Lung (tissue), 12 donors: ENCODE results near the gene ATP6V0D1. TPM values are rescaled to one million over a fixed set of nuclear protein-coding genes. Genes with fewer than 3 reads are reported as not detected.

ENCODE experiments used
- ATAC-seq: fragments of 200-7000 bp; cut with Tn5 transposase; one replicate; pipeline ENCODE4 v1.9.1; 2020; ENCODE audit warnings: moderate number of reproducible peaks; ENCODE audit not compliant: insufficient read depth, low FRiP score
- DNase-seq, 3 donors: peaks; one replicate each; pipeline ENCODE4 v3.0.0-alpha.2; 2013 to 2017
- H3K27ac ChIP-seq, 2 donors: one replicate each; pipeline ENCODE4 v1.5.1; 2013; ENCODE audit warnings: mild to moderate bottlenecking in 2 of 2, moderate library complexity in 2 of 2, control low read depth in 1 of 2, inconsistent platforms in 1 of 2, low read depth in 1 of 2, low read length in 1 of 2
- H3K27me3 ChIP-seq, 3 donors: one replicate each; pipeline ENCODE4 v1.5.1; 2013; ENCODE audit warnings: low read length in 2 of 3; ENCODE audit not compliant: control insufficient read depth in 3 of 3, insufficient read depth in 3 of 3
- H3K36me3 ChIP-seq, 4 donors: one replicate each; pipeline ENCODE4 v1.5.1; 2013; ENCODE audit warnings: low read length in 4 of 4, mild to moderate bottlenecking in 1 of 4, moderate library complexity in 1 of 4; ENCODE audit not compliant: control insufficient read depth in 4 of 4, insufficient read depth in 4 of 4
- H3K4me1 ChIP-seq, 5 donors: one replicate each; pipeline ENCODE4 v1.5.1; 2013; ENCODE audit warnings: low read length in 5 of 5, mild to moderate bottlenecking in 2 of 5, moderate library complexity in 1 of 5; ENCODE audit not compliant: control insufficient read depth in 5 of 5, insufficient read depth in 5 of 5
- H3K4me3 ChIP-seq: one replicate; pipeline ENCODE4 v1.5.1; 2013; ENCODE audit warnings: mild to moderate bottlenecking, control low read depth, moderate library complexity
- H3K9ac ChIP-seq, 2 donors: one replicate each; pipeline ENCODE4 v1.5.1; 2013; ENCODE audit warnings: low read length in 2 of 2, control low read depth in 1 of 2; ENCODE audit not compliant: insufficient read depth in 1 of 2
- H3K9me3 ChIP-seq, 4 donors: one replicate each; pipeline ENCODE4 v1.5.1; 2013; ENCODE audit warnings: low read length in 3 of 4, mild to moderate bottlenecking in 1 of 4, moderate library complexity in 1 of 4; ENCODE audit not compliant: control insufficient read depth in 4 of 4, insufficient read depth in 3 of 4
- WGBS, 2 donors: extraction: QIAGEN DNeasy Blood & Tissue Kit; methylation state at CpG; one replicate each; pipeline ENCODE4 v1.1.7; 2013; 5-methylcytosine and 5-hydroxymethylcytosine counted together
- polyA plus RNA-seq, 2 donors: library from polyadenylated mRNA; stranded (reverse); fragments of 200-250 nt; gene quantifications; one replicate each; pipeline ENCODE4 v1.2.1, GENCODE V29; 2013
- total RNA-seq, 2 donors: library from RNA; depleted of rRNA in 1 of 2; stranded (reverse); fragments of >200 nt in 1 of 2; gene quantifications; one replicate each; pipeline ENCODE4 v1.2.1, GENCODE V29; 2014 to 2021
- TF ChIP-seq, protein P1 (sequence below): IDR thresholded peaks from 2 replicates; pipeline ENCODE4 v1.5.1; 2012; ENCODE audit warnings: mild to moderate bottlenecking; ENCODE audit errors: control extremely low read depth, extremely low read depth
- donor health status: control.
- donor health status: control.
- donor health status: Bipolar disorder and iron deficiency.
- donor health status: healthy.
- donor health status: DM: yes; HTN: yes; CAD: no.

The ATP6V0D1 gene
- total and polyA plus RNA-seq, 4 donors, result 39.6 to 249 (median 136) TPM

DNA sequence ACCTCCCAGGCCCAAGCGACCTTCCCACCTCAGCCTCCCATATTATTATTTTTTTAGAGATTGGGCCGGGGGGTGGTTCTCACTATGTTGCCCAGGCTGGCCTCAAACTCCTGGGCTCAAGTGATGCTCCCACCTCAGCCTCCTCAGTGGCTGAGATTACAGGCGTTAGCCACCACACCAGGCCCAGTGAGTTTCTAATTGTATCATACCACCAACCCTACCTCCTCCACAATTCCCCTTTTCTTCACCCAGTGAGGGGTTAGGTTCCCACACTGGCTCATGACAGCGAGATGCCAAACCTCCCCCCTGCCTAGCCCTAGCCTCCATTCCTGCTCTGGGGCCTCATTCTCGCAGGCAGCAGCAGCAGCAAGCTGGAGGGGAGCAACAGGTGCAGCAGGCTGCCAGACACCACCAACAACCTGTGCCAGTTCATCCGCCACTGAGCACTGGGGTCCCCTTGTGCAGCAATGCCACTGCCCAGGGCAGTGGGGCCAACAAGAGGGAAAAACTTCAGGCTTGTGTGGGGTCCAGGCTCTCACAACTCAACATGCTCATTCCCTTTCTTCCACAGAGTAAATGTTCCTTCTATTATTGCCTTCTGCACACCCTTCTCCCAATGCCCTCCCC lies 9.1 kb downstream of the ATP6V0D1 start:
- DNase-seq, result no peak
- H3K9ac ChIP-seq, result no peak overlapping the region

DNA sequence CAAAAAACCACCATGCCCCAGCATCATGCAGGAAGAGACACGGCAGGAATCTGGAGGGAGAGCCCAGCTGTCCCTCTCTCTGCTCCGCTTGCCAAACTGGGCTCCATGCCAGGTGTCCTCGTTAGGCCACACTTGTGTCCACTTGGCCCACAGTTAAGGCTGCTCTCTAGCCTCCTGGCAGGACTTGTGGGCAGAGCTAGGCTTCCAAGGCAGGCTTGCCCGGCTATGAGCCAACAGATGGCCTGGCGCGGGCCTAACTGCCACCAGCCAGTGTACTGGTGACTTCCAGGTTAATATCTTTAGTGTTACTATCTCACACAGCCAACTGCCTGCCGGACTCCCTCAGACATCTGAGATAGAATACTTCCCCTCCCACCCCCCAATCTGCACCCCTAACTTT lies 10.6 kb downstream of the ATP6V0D1 start:
- Histone ChIP-seq H3K4me1 (peaks cover 4 to 26% (median 10%) of the 10 kb centered on the region in 5 donors), H3K27me3 (no peaks in the 10 kb centered on the region), H3K27ac (peak overlapping the region in 1 of 2 donors; percentile 6), H3K9ac (no peak overlapping the region), H3K4me3 (no peak overlapping the region), H3K9me3 (no peaks in the 10 kb centered on the region), H3K36me3 (no peaks in the 10 kb centered on the region)
- DNase-seq, result peak; percentile 69 to 74 (median 74)
- 36 to 61% methylated on average over 7 of the region's 7 CpGs for WGBS, 2 donors
- TF ChIP-seq, protein P1, sequence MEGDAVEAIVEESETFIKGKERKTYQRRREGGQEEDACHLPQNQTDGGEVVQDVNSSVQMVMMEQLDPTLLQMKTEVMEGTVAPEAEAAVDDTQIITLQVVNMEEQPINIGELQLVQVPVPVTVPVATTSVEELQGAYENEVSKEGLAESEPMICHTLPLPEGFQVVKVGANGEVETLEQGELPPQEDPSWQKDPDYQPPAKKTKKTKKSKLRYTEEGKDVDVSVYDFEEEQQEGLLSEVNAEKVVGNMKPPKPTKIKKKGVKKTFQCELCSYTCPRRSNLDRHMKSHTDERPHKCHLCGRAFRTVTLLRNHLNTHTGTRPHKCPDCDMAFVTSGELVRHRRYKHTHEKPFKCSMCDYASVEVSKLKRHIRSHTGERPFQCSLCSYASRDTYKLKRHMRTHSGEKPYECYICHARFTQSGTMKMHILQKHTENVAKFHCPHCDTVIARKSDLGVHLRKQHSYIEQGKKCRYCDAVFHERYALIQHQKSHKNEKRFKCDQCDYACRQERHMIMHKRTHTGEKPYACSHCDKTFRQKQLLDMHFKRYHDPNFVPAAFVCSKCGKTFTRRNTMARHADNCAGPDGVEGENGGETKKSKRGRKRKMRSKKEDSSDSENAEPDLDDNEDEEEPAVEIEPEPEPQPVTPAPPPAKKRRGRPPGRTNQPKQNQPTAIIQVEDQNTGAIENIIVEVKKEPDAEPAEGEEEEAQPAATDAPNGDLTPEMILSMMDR, result no peak
- no peak for ATAC-seq

More for the DNA sequence above, 9.1 kb downstream of the ATP6V0D1 start:
- H3K9me3 ChIP-seq, result no peaks in the 10 kb centered on the region
- WGBS, 2 donors, result 92 to 95% methylated on average over 6 of the region's 6 CpGs
- no peaks in the 10 kb centered on the region for H3K36me3 ChIP-seq
- peaks cover 3 to 22% (median 5%) of the 10 kb centered on the region in 5 donors for H3K4me1 ChIP-seq
- H3K27ac ChIP-seq, result no peak overlapping the region
- H3K27me3 ChIP-seq, result no peaks in the 10 kb centered on the region
- TF ChIP-seq, protein P1, result no peak
- no peak for ATAC-seq
- no peak overlapping the region for H3K4me3 ChIP-seq

DNA sequence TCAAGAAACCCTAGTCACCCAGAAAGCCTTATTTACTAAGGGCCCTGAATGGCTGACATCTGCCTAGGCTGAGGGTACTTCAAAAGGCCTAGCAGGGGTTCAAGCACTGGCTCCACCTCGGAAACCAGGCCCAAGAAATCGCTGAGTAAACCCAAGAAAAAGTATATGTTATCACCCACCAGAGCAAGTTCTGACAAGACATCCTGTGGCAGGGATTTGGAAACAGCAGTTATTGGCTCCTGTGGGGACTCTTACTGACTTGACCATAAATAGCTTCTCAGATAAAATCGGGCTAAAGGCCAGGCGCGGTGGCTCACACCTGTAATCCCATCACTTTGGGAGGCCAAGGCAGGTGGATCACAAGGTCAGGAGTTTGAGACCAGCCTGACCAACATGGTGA lies 12.2 kb downstream of the ATP6V0D1 start:
- no peaks in the 10 kb centered on the region for H3K9me3 ChIP-seq
- H3K9ac ChIP-seq, result no peak overlapping the region
- H3K27me3 ChIP-seq, result no peaks in the 10 kb centered on the region
- WGBS, 2 donors, result 70 to 74% methylated on average over 5 of the region's 5 CpGs
- TF ChIP-seq, protein P1, result no peak
- peaks cover 4 to 25% (median 7%) of the 10 kb centered on the region in 5 donors for H3K4me1 ChIP-seq
- H3K36me3 ChIP-seq, result no peaks in the 10 kb centered on the region
- H3K27ac ChIP-seq, result no peak overlapping the region
- no peak for DNase-seq
- ATAC-seq, result no peak
- no peak overlapping the region for H3K4me3 ChIP-seq

DNA sequence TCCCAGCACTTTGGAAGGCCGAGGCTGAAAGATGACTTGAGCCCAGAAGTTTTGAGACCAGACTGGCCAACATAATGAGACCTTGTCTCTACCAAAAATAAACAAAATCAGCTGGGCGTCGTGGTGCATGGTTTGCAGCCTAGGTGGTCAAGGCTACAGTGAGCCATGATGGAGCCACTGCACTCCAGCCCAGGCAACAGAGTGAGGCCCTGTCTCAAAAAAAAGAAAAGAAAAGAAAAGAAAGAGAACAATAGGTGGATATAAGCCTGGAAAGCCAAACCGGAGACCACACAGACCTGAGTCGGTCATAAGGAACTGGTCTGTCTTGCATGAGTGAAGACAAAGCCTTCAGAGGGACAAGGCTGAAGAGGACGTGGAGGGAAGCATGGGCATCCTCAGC lies 14.4 kb downstream of the ATP6V0D1 start:
- no peaks in the 10 kb centered on the region for H3K9me3 ChIP-seq
- DNase-seq, result no peak
- peaks cover 4 to 32% (median 7%) of the 10 kb centered on the region in 5 donors for H3K4me1 ChIP-seq
- no peak for ATAC-seq
- peaks cover 0 to 1% (median 0%) of the 10 kb centered on the region in 4 donors for H3K36me3 ChIP-seq
- no peak overlapping the region for H3K9ac ChIP-seq
- no peaks in the 10 kb centered on the region for H3K27me3 ChIP-seq
- H3K27ac ChIP-seq, result no peak overlapping the region
- TF ChIP-seq, protein P1, result no peak
- H3K4me3 ChIP-seq, result no peak overlapping the region
- 81 to 86% methylated on average over 6 of the region's 6 CpGs for WGBS, 2 donors
